Endodermal cell (in vitro differentiated cells): ENCODE data around the gene PIK3R5. TPM values are rescaled to one million over a fixed set of nuclear protein-coding genes. Genes with fewer than 3 reads are reported as not detected.

Source experiments
- DNase-seq: peaks from one replicate; pipeline ENCODE4 v3.0.0-alpha.2; 2017
- H3K27ac ChIP-seq: 2 replicates; pipeline ENCODE4 v1.5.1; 2013; ENCODE audit warnings: mild to moderate bottlenecking, low read depth, low read length, moderate library complexity
- H3K27me3 ChIP-seq: 2 replicates; pipeline ENCODE4 v1.6.1; 2013; ENCODE audit warnings: mild to moderate bottlenecking, low read length, moderate library complexity; ENCODE audit not compliant: insufficient read depth, control insufficient read depth, poor library complexity, severe bottlenecking
- H3K36me3 ChIP-seq: 2 replicates; pipeline ENCODE4 v1.7.0; 2013; ENCODE audit warnings: mild to moderate bottlenecking, low read length, moderate library complexity; ENCODE audit not compliant: control insufficient read depth, insufficient read depth
- H3K4me1 ChIP-seq: one replicate; pipeline ENCODE4 v1.7.0; 2013; ENCODE audit warnings: low read length; ENCODE audit not compliant: control insufficient read depth, insufficient read depth
- H3K4me3 ChIP-seq: 2 replicates; pipeline ENCODE4 v1.5.1; 2013; ENCODE audit warnings: mild to moderate bottlenecking, low read length, moderate library complexity
- H3K9ac ChIP-seq: 2 replicates; pipeline ENCODE4 v1.6.1; 2013; ENCODE audit warnings: mild to moderate bottlenecking, low read length, moderate library complexity; ENCODE audit not compliant: poor library complexity, severe bottlenecking; ENCODE audit errors: extremely low read depth
- H3K9me3 ChIP-seq: 2 replicates; pipeline ENCODE4 v1.6.1; 2013; ENCODE audit warnings: mild to moderate bottlenecking, low read length, moderate library complexity; ENCODE audit not compliant: control insufficient read depth
- H3K27ac Mint-ChIP-seq: 2 replicates; pipeline ENCODE4 v1.8.0; 2020; ENCODE audit warnings: mixed read lengths
- H3K27me3 Mint-ChIP-seq: 2 replicates; pipeline ENCODE4 v1.8.0; 2021; ENCODE audit warnings: mild to moderate bottlenecking, mixed read lengths; ENCODE audit not compliant: insufficient read depth
- H3K36me3 Mint-ChIP-seq: 2 replicates; pipeline ENCODE4 v1.8.0; 2020; ENCODE audit warnings: low read depth, mixed read lengths
- H3K4me1 Mint-ChIP-seq: 2 replicates; pipeline ENCODE4 v1.8.0; 2020; ENCODE audit warnings: mixed read lengths
- H3K4me3 Mint-ChIP-seq: 2 replicates; pipeline ENCODE4 v1.8.0; 2020; ENCODE audit warnings: mild to moderate bottlenecking, moderate library complexity, mixed read lengths
- H3K9me3 Mint-ChIP-seq: 2 replicates; pipeline ENCODE4 v1.8.0; 2020; ENCODE audit warnings: mild to moderate bottlenecking, mixed read lengths
- CTCF ChIP-seq: fragments of 200-600 bp; sonication (generic); conservative IDR thresholded peaks from 2 replicates; pipeline ENCODE4 v1.5.0; 2021; ENCODE audit warnings: antibody characterized with exemption, mild to moderate bottlenecking
- WGBS, 2 experiments: methylation state at CpG; one replicate each; pipeline versions ENCODE4 v1.1.5 to v1.1.7; 2013; ENCODE audit warnings: missing lambda C conversion rate in 2 of 2, mixed read lengths in 1 of 2; ENCODE audit not compliant: insufficient coverage in 1 of 2, insufficient read length in 1 of 2; 5-methylcytosine and 5-hydroxymethylcytosine counted together
- total RNA-seq, 2 donors: library from RNA; stranded (reverse); fragmentation: NEBNext Ultra II Directional in 1 of 2; extraction: Animal tissue kit (Norgen Biotek cat#: 25700) in 1 of 2; gene quantifications; 2 replicates in 1 of 2; 3 replicates in 1 of 2; pipeline ENCODE4 v1.2.1, GENCODE V29; 2021

PIK3R5 gene
- total RNA-seq, 2 donors from 2014 or later: 10.4 to 37.0 TPM

DNA sequence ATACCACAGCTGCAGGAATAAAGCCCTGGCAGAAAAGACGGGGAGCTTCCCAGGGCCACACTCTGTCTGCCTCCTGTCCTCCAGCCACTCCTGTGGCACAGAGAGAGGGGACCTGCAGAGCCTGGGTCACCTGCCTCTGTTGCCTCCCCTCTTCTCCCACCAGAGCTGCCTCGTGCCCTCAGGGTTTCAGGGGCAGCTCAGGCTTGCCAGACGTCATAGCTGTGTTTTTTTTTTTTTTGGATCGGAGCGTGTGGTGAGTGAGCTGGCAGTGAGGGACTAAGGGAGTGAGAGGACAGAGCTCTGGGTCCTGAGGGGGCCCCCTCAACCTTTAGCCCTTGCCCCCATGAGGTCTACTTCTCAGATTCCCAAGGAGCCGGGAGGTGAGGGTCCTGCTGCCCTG lies 100.1 kb downstream of the PIK3R5 start:
- Histone ChIP-seq H3K36me3 (no peaks in the 10 kb centered on the region), H3K4me1 (no peaks in the 10 kb centered on the region), H3K9ac (no peak overlapping the region), H3K9me3 (no peaks in the 10 kb centered on the region), H3K27ac (no peak overlapping the region), H3K27me3 (no peaks in the 10 kb centered on the region), H3K4me3 (no peak overlapping the region)
- 72 to 94% methylated on average over 2 to 4 of the region's 6 CpGs for WGBS, 2 experiments
- peaks cover 11% of the 10 kb centered on the region for H3K4me1 Mint-ChIP-seq
- H3K36me3 Mint-ChIP-seq: peaks cover 9% of the 10 kb centered on the region
- H3K27me3 Mint-ChIP-seq: no peaks in the 10 kb centered on the region
- no peak overlapping the region for H3K4me3 Mint-ChIP-seq
- no peaks in the 10 kb centered on the region for H3K9me3 Mint-ChIP-seq
- DNase-seq: no peak
- no peak for TF ChIP-seq CTCF
- H3K27ac Mint-ChIP-seq: no peak overlapping the region

- H3K4me1 Mint-ChIP-seq: peaks cover 21% of the 10 kb centered on the region
- H3K9me3 Mint-ChIP-seq: no peaks in the 10 kb centered on the region
- DNase-seq: peak; percentile 40
Observed at GRCh38 chr17:8862213-8863056, 103.1 kb downstream of the PIK3R5 start.

DNA sequence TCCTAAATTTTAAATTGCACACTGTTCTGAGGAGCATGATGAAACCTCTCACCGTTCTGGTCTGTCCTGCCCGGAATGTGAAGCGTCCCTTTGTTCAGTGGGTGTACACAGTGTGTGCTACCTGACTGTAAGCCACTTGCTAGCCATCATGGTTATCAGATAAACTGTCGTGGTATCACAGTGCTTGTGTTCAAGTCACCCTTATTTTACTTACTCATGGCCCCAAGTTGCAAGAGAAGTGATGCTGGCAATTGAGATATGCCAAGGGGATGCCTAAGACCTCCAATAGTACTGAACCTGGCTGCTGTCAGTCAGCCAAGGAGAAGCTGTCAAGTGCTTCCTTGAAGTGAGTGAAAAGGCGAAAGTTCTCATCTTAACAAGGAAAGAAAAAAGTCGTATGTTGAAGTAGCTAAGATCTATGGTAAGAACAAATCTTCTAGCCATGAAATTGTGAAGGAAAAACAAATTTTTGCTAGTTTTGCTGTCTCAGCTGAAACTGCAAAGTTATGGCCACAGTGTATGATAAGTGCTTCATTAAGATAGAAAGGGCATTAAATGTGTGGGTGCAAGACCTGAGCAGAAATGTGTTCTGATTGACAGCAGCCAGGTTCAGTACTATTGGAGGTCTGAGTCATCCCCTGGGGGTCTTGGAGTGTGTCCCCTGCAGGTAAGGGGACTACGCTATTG lies 103.9 kb downstream of the PIK3R5 start:
- H3K4me1 ChIP-seq: peaks cover 8% of the 10 kb centered on the region
- no peak overlapping the region for H3K9ac ChIP-seq
- H3K4me3 ChIP-seq: no peak overlapping the region
- 91 to 96% methylated on average over 7 of the region's 7 CpGs for WGBS, 2 experiments
- no peaks in the 10 kb centered on the region for H3K9me3 Mint-ChIP-seq
- DNase-seq: peak; percentile 42
- H3K36me3 Mint-ChIP-seq: peaks cover 9% of the 10 kb centered on the region
- no peaks in the 10 kb centered on the region for H3K27me3 Mint-ChIP-seq
- H3K27ac ChIP-seq: no peak overlapping the region
- H3K9me3 ChIP-seq: no peaks in the 10 kb centered on the region
- no peak overlapping the region for H3K27ac Mint-ChIP-seq
- TF ChIP-seq CTCF: no peak
- H3K36me3 ChIP-seq: no peaks in the 10 kb centered on the region
- no peak overlapping the region for H3K4me3 Mint-ChIP-seq
- H3K27me3 ChIP-seq: no peaks in the 10 kb centered on the region
- peaks cover 28% of the 10 kb centered on the region for H3K4me1 Mint-ChIP-seq

More at GRCh38 chr17:8862213-8863056, 103.1 kb downstream of the PIK3R5 start:
- Mint-ChIP-seq H3K27me3 (no peaks in the 10 kb centered on the region), H3K36me3 (peaks cover 9% of the 10 kb centered on the region), H3K4me3 (no peak overlapping the region), H3K27ac (no peak overlapping the region)
- Histone ChIP-seq H3K4me3 (no peak overlapping the region), H3K27ac (no peak overlapping the region), H3K9ac (no peak overlapping the region), H3K9me3 (no peaks in the 10 kb centered on the region), H3K27me3 (no peaks in the 10 kb centered on the region), H3K36me3 (no peaks in the 10 kb centered on the region), H3K4me1 (peaks cover 8% of the 10 kb centered on the region)
- 91 to 94% methylated on average over 1 to 9 of the region's 9 CpGs for WGBS, 2 experiments
- no peak for TF ChIP-seq CTCF
